ENCODE measurements around the gene KCNG3. TPM values are rescaled to one million over a fixed set of nuclear protein-coding genes. Genes with fewer than 3 reads are reported as not detected.
A peak's percentile ranks its signal among the peaks of the same experiment; 100 is the strongest.

Gene KCNG3
- total and polyA plus RNA-seq, 2 of the 13 experiments (the other 11 are each of a cell fraction or from before 2014, with no cell fraction given), result 2.8 to 4.8 TPM

DNA sequence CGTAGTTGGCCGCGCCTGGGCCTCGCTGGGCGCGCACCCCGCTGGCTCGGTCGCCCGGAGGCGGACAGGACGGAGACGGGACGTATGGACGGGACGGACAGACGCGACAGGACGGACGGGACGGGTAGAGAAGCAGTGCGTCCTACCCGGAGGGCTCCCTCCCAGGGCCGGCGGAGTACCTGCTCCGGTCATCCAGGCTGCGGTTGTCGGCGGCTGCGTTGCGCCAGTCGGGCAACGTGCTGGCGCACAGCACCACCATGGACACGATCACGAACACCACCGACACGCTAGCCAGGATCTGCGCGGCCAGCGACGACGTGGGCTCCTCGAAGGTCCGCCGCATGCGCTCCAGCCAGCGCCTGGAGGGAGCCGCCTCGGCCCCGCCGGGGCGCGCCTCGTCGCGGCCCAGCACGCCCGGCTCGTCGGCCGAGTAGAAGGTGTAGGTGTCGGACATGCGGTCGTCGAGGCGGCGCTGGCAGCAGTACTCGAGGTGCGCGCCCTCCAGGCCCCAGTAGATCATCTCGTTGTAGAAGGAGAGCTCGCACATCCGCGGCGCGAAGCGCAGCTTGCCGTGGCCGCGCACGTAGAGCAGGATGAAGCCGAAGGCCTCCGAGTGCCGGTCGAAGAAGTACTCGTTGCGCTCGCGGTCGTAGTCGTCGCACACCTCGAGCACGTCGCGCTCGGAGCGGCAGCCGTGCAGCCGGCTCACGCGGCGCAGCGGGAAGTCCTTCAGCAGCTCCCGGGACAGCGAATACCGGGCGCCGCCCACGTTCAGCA lies 903 bp downstream of the KCNG3 start (continued):
- TF ChIP-seq DMTF1 (CRISPR knock-in tag; IDR thresholded peaks at IDR 0.05) (peak; percentile 27; the same call in 1 of the 2 replicates), PCBP1 (IDR thresholded peaks at IDR 0.05; ENCODE audit: borderline replicate concordance, low read depth, low read length) (no peak), ZNF101 (CRISPR knock-in tag; IDR thresholded peaks at IDR 0.05; ENCODE audit: borderline replicate concordance, low read depth) (no peak), ZNF564 (CRISPR knock-in tag; IDR thresholded peaks at IDR 0.05) (0 out of 2 replicates have a peak, but pooled peaks have one; percentile 9), HOXD1 (CRISPR knock-in tag; IDR thresholded peaks at IDR 0.05) (peak; percentile 72; the same call in 1 of the 2 replicates), ZNF138 (CRISPR knock-in tag; IDR thresholded peaks at IDR 0.05; ENCODE audit: low read depth) (no peak), HOXA9 (CRISPR knock-in tag; IDR thresholded peaks at IDR 0.05; ENCODE audit: borderline replicate concordance) (no peak), CENPBD1 (CRISPR knock-in tag; IDR thresholded peaks at IDR 0.05; ENCODE audit: borderline replicate concordance, low read depth) (no peak), ASH2L (IDR thresholded peaks at IDR 0.05; ENCODE audit: insufficient read length, low read depth, low read length) (no peak), BRD4 (CRISPR knock-in tag; IDR thresholded peaks at IDR 0.05) (peak; percentile 43; the same call in 1 of the 2 replicates), ZBED4 (CRISPR knock-in tag; IDR thresholded peaks at IDR 0.05; ENCODE audit: borderline replicate concordance) (no peak), NR1H2 (CRISPR knock-in tag; IDR thresholded peaks at IDR 0.05; ENCODE audit: borderline replicate concordance, low read depth) (no peak), MAFF (IDR thresholded peaks at IDR 0.05; ENCODE audit: low read depth, low read length) (no peak)
- TF ChIP-seq, protein P1, sequence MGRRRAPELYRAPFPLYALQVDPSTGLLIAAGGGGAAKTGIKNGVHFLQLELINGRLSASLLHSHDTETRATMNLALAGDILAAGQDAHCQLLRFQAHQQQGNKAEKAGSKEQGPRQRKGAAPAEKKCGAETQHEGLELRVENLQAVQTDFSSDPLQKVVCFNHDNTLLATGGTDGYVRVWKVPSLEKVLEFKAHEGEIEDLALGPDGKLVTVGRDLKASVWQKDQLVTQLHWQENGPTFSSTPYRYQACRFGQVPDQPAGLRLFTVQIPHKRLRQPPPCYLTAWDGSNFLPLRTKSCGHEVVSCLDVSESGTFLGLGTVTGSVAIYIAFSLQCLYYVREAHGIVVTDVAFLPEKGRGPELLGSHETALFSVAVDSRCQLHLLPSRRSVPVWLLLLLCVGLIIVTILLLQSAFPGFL (CRISPR knock-in tag; IDR thresholded peaks at IDR 0.05), result no peak
- TF ChIP-seq, protein P2, sequence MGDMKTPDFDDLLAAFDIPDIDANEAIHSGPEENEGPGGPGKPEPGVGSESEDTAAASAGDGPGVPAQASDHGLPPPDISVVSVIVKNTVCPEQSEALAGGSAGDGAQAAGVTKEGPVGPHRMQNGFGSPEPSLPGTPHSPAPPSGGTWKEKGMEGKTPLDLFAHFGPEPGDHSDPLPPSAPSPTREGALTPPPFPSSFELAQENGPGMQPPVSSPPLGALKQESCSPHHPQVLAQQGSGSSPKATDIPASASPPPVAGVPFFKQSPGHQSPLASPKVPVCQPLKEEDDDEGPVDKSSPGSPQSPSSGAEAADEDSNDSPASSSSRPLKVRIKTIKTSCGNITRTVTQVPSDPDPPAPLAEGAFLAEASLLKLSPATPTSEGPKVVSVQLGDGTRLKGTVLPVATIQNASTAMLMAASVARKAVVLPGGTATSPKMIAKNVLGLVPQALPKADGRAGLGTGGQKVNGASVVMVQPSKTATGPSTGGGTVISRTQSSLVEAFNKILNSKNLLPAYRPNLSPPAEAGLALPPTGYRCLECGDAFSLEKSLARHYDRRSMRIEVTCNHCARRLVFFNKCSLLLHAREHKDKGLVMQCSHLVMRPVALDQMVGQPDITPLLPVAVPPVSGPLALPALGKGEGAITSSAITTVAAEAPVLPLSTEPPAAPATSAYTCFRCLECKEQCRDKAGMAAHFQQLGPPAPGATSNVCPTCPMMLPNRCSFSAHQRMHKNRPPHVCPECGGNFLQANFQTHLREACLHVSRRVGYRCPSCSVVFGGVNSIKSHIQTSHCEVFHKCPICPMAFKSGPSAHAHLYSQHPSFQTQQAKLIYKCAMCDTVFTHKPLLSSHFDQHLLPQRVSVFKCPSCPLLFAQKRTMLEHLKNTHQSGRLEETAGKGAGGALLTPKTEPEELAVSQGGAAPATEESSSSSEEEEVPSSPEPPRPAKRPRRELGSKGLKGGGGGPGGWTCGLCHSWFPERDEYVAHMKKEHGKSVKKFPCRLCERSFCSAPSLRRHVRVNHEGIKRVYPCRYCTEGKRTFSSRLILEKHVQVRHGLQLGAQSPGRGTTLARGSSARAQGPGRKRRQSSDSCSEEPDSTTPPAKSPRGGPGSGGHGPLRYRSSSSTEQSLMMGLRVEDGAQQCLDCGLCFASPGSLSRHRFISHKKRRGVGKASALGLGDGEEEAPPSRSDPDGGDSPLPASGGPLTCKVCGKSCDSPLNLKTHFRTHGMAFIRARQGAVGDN (CRISPR knock-in tag; IDR thresholded peaks at IDR 0.05), result peak; percentile 83
